ENCODE measurements around the gene GOLGA6A. TPM values are rescaled to one million over a fixed set of nuclear protein-coding genes. Genes with fewer than 3 reads are reported as not detected.

Gene GOLGA6A
- total RNA-seq, 1 donor from 2014 or later = not detected

GRCh38 chr15:74032606-74033561, 49.5 kb downstream of the GOLGA6A start:
- peaks cover 39% of the 10 kb centered on the region for H3K36me3 Mint-ChIP-seq (ENCODE audit: low read depth)
- DNase-seq (ENCODE audit: low spot score) = no peak
- no peak overlapping the region for H3K4me3 Mint-ChIP-seq
- H3K27ac Mint-ChIP-seq = peak overlapping the region; percentile 12
- H3K4me1 Mint-ChIP-seq (ENCODE audit: low read depth) = no peaks in the 10 kb centered on the region
- H3K9me3 Mint-ChIP-seq = no peaks in the 10 kb centered on the region
- H3K27me3 Mint-ChIP-seq (ENCODE audit: insufficient read depth) = no peaks in the 10 kb centered on the region
- intact Hi-C loops (cut with micrococcal nuclease) = no loop called here

GRCh38 chr15:74032046-74032445, 50.3 kb downstream of the GOLGA6A start:
- Mint-ChIP-seq H3K9me3 (no peaks in the 10 kb centered on the region), H3K4me1 (ENCODE audit: low read depth) (no peaks in the 10 kb centered on the region), H3K36me3 (ENCODE audit: low read depth) (peaks cover 33% of the 10 kb centered on the region), H3K4me3 (no peak overlapping the region), H3K27me3 (ENCODE audit: insufficient read depth) (no peaks in the 10 kb centered on the region), H3K27ac (no peak overlapping the region)
- intact Hi-C loops (cut with micrococcal nuclease) = no loop called here
- no peak for DNase-seq (ENCODE audit: low spot score)

GRCh38 chr15:74028646-74029045, 53.7 kb downstream of the GOLGA6A start:
- intact Hi-C loops (cut with micrococcal nuclease) = no loop called here
- Mint-ChIP-seq H3K27ac (no peak overlapping the region), H3K9me3 (no peaks in the 10 kb centered on the region), H3K4me1 (ENCODE audit: low read depth) (peaks cover 2% of the 10 kb centered on the region), H3K27me3 (ENCODE audit: insufficient read depth) (no peaks in the 10 kb centered on the region), H3K4me3 (no peak overlapping the region), H3K36me3 (ENCODE audit: low read depth) (peaks cover 35% of the 10 kb centered on the region)
- DNase-seq (ENCODE audit: low spot score) = no peak

- peaks cover 41% of the 10 kb centered on the region for H3K36me3 Mint-ChIP-seq (ENCODE audit: low read depth)
- H3K4me3 Mint-ChIP-seq = no peak overlapping the region
- H3K9me3 Mint-ChIP-seq = no peaks in the 10 kb centered on the region
- no peak for DNase-seq (ENCODE audit: low spot score)
- H3K27ac Mint-ChIP-seq = no peak overlapping the region
- peaks cover 6% of the 10 kb centered on the region for H3K4me1 Mint-ChIP-seq (ENCODE audit: low read depth)
- intact Hi-C loops (cut with micrococcal nuclease) = no loop called here
- no peaks in the 10 kb centered on the region for H3K27me3 Mint-ChIP-seq (ENCODE audit: insufficient read depth)
Measured at GRCh38 chr15:74027688-74028087, 54.7 kb downstream of the GOLGA6A start.

GRCh38 chr15:74025436-74025835, 56.9 kb downstream of the GOLGA6A start:
- Mint-ChIP-seq H3K4me3 (no peak overlapping the region), H3K9me3 (no peaks in the 10 kb centered on the region), H3K4me1 (ENCODE audit: low read depth) (peaks cover 9% of the 10 kb centered on the region), H3K27me3 (ENCODE audit: insufficient read depth) (no peaks in the 10 kb centered on the region), H3K36me3 (ENCODE audit: low read depth) (peaks cover 37% of the 10 kb centered on the region), H3K27ac (no peak overlapping the region)
- DNase-seq (ENCODE audit: low spot score) = no peak
- intact Hi-C loops (cut with micrococcal nuclease) = no loop called here

GRCh38 chr15:74024687-74025086, 57.7 kb downstream of the GOLGA6A start:
- Mint-ChIP-seq H3K27ac (no peak overlapping the region), H3K9me3 (no peaks in the 10 kb centered on the region), H3K27me3 (ENCODE audit: insufficient read depth) (no peaks in the 10 kb centered on the region), H3K36me3 (ENCODE audit: low read depth) (peaks cover 34% of the 10 kb centered on the region), H3K4me3 (no peak overlapping the region), H3K4me1 (ENCODE audit: low read depth) (peaks cover 17% of the 10 kb centered on the region)
- intact Hi-C loops (cut with micrococcal nuclease) = no loop called here
- no peak for DNase-seq (ENCODE audit: low spot score)

GRCh38 chr15:74022706-74023470, 59.5 kb downstream of the GOLGA6A start:
- Mint-ChIP-seq H3K4me1 (ENCODE audit: low read depth) (peaks cover 19% of the 10 kb centered on the region), H3K36me3 (ENCODE audit: low read depth) (peaks cover 30% of the 10 kb centered on the region), H3K27ac (no peak overlapping the region), H3K9me3 (no peaks in the 10 kb centered on the region), H3K27me3 (ENCODE audit: insufficient read depth) (no peaks in the 10 kb centered on the region), H3K4me3 (no peak overlapping the region)
- intact Hi-C loops (cut with micrococcal nuclease) = no loop called here
- DNase-seq (ENCODE audit: low spot score) = no peak

Other genes with a start within 250 kb of the GOLGA6A start
- gene TBC1D21, start 209.0 kb downstream of the GOLGA6A start, total RNA-seq = not detected in 2 replicates
- gene LOXL1, start 156.1 kb downstream of the GOLGA6A start, total RNA-seq = 0.34 and 1.3 TPM in 2 replicates
- 10.6 and 11.6 TPM in 2 replicates for gene STOML1, start 90.3 kb downstream of the GOLGA6A start, total RNA-seq
- gene PML, start 87.8 kb downstream of the GOLGA6A start, total RNA-seq = 62.0 and 63.6 TPM in 2 replicates
- gene ISLR2, start 48.0 kb upstream of the GOLGA6A start, total RNA-seq = not detected in 2 replicates
- not detected in 2 replicates for gene ISLR, start 91.2 kb upstream of the GOLGA6A start, total RNA-seq
- 0.23 TPM in 1 of 2 replicates, not detected in the other for gene STRA6, start 120.2 kb upstream of the GOLGA6A start, total RNA-seq
- gene CCDC33, start 153.8 kb upstream of the GOLGA6A start, total RNA-seq = not detected in 2 replicates

Data from activated T-helper 1 cell treated with anti-CD3 and anti-CD28 coated beads, Interleukin-12 subunit alpha, Interleukin-12 subunit beta, Interleukin-2, Interleukin-4 antibody, amounts not matched to agents 30 ng/mL and 10 ng/mL and 1 ng/mL, durations not matched to agents 14 hours and 24 hours and 36 hours (primary cell).